Body of pancreas (tissue), 4 donors: Measurements from ENCODE around the gene ARHGAP6.

Experiments used
- CTCF ChIP-seq, 7 experiments: fragments of 450-650 bp in 4 of 7; fragments of 200-600 bp in 3 of 7; sonication (generic) in 3 of 7; IDR thresholded peaks; one replicate each; pipeline ENCODE4 v1.5.1; 2016 to 2019; ENCODE audit warnings: antibody characterized with exemption in 7 of 7
- POLR2A ChIP-seq, 3 donors: fragments of 450-650 bp; IDR thresholded peaks; one replicate each; pipeline ENCODE4 v1.6.1; 2016; ENCODE audit warnings: antibody characterized with exemption in 3 of 3, mild to moderate bottlenecking in 2 of 3

DNA sequence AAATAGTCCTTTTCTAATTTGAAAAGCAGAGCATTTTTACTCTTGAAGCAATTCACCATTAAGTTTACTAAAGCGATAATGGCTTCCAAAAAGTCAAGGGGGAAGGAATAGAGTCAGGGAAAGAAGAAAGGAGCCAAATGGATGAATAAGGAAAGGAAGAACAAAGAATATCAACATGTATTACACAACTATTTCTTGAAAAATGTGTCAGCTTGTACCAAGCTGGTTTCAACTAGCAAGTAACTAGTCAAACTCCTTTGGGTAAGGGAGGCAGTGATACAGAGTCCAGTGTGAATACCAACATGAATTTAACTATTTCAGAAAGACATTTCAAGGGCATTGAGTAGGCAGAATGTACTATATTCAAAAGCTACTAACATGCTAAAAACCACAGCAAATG is 112.1 kb downstream of the ARHGAP6 start:
- TF ChIP-seq CTCF (IDR thresholded peaks at IDR 0.05) (no peak), POLR2A (IDR thresholded peaks at IDR 0.05) (no peak)
